SW 1271 (cell line): ENCODE results near the gene GRIN1.

ENCODE experiments used
- DNase-seq, 2 experiments: peaks; one replicate each; lab custom pipeline; 2025; lab: John Stamatoyannopoulos, UW

GRIN1 gene

DNA sequence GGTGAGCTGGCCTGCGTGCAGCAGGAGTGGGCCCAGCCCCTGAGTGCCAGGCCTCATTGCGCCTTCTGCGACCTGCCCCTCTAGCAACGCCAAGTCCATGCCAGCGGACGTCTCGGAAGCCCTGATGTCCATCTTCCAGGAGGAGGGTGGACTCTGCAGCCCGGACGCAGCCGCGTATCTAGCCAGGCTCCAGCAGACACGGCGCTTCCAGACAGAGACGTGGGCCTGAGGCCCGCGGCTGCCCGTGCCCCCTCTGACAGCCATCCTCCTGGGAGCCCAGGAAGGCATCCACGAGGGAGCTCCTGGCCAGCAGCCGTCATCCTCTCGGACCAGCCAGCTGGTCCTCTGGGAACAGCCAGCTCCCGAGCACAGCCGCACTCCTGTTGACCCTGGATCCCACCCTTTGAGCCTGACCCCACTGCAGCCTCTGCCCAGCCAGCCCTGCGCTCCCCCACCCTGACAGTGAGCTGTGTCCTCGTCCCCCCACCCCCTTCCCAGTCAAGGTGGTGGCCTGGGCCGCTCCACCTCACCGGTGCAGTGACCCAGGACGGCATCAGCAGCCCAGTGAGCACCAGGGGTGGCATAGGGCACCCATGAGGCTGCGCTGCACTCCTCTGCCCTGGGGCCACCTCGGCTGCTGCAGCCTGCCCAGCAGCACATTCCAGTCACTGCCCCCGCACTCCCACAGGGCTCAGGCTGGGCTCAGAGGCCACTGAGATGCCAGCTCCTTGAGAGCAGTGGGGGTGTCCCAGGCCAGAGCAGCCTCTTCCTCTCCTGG lies 77.4 kb downstream of the GRIN1 start:
- no peak for DNase-seq

DNA sequence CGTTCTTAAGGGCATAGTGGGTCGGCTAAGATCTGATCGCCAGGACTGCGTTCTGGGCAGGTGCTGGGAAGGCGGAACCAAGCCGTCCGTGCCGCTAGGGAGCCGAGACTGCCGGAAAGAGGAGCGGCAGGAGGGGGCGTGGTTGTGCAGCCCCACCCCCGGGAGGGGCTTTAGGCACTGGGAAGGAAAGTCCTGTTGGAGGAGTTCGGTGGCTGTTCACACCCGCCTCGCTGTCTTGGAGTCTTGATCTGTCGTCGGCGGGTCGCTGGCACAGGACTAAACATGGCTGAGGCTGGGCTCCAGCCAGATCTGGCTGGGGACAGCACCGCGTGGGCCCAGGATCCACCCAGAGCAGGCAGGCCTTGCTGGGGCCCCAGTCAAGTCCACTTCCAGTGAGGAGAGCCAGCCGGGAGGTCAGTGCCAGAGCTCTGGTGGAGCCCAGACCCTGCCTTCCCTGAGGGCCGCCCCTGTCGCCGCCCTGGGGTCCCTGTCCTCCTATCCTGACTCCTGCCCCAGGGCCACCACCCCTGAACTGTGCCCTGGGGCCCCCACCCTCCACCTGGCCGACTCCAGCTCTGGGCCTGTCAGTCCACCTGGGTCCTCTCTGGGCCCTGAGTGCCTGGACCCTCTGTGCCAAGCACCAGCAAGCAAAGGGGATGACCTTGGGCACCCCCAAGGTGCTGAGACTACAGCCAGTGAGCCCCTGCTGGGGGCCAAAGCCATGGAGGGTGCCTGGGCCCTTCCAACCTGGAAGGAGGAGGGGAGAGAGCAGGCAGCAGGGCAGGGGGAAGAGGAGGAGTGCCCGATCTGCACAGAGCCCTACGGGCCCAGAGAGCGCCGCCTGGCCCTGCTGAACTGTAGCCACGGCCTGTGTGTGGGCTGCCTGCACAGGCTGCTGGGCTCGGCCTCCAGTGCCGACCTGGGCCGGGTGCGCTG lies 78.6 kb downstream of the GRIN1 start:
- peak; percentile 85 to 89 for DNase-seq

DNA sequence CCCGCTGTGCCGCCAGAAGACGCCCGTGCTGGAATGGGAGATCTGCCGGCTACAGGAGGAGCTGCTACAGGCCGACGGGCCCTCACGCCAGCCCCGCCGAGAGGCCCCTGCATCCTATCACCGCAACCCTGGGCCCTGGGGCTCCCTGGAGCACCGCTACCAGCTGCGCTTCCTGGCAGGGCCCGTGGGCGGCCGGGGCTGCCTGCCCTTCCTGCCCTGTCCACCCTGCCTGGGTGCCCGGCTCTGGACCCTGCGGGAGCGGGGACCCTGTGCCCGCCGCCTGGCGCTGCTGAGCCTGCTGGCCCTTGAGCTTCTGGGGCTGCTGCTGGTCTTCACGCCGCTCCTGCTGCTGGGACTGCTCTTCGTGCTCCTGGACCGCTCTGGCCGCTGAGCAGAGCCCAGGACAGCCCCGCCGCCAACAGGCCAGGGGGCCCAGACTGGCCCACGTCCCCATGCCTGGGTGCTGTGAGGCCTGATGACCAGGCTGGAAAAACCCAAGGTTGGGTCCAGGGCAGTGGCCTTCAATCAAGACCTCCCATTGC lies 79.3 kb downstream of the GRIN1 start:
- no peak for DNase-seq
